HG02938 (cell line): Measurements from ENCODE around the gene TMEM14B.
"Not testable (repeated sequence)": the region's sequence is repeated elsewhere in the genome, so short reads cannot be mapped to it uniquely, and the experiment has no call there.

Experiments
- ATAC-seq: cut with Tn5 transposase; IDR thresholded peaks from one replicate; pipeline ENCODE4 v1.9.1; 2021; ENCODE audit warnings: mild to moderate bottlenecking, moderate library complexity; ENCODE audit not compliant: unreplicated experiment

The TMEM14B gene

GRCh38 chr6:10745116-10745515 lies 2.5 kb upstream of the TMEM14B start:
- no peak for ATAC-seq

DNA sequence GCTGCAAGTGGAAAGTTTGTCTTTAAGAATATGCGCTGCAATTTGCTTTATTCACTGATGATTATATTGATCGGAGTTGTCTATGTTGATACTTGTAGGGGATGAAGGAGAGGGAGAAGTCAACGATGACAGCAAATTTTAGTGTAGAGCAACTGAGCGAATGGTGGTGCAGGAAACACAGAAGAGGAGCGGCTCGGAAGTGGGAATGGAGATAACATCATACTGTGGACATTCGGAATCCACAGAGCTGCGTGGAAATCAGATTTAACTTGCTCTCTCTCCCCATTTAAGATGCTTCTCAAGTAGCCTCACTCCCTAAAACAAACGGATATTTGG lies 722 bp upstream of the TMEM14B start:
- ATAC-seq = no peak

DNA sequence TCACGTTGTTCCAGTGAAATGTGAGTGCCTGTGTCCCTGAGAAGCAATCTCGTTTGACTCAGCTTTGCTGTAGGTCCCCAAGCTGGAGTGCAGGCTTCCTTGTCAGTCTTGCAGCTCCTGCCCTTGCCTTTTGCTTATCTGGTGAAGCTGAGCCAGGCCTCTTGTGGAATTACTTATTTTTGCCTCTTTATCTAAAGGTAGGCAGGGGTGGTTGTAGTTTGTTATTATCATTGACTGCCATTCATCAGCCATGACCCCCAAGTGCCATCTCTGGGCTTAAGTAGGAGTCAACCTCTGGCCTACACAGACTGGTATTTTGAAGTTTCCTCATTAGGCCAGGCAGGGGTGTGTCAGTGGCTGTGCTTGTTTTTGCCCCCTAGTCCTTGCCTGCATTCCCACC lies 2.1 kb downstream of the TMEM14B start:
- no peak for ATAC-seq

DNA sequence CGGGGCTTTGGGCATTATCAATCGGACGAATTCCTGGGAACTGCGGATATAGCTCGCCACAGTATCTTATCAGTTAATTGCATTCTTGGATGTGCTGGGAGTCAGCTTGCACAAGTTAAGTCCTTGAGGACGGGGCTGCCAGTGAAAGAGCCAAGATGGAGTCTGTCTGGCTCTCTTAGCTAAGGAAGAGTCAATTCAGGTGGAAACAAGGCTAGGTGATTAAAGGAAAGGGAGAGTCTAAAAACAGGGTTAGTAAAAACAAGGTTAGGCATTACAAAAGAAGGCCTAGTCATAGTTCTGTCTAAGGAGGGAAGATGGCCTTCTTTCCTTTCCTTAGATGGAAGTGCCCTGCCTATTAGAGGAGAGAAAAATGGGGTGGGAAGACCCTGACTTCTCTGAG lies 3.0 kb downstream of the TMEM14B start:
- not testable (repeated sequence) for ATAC-seq

DNA sequence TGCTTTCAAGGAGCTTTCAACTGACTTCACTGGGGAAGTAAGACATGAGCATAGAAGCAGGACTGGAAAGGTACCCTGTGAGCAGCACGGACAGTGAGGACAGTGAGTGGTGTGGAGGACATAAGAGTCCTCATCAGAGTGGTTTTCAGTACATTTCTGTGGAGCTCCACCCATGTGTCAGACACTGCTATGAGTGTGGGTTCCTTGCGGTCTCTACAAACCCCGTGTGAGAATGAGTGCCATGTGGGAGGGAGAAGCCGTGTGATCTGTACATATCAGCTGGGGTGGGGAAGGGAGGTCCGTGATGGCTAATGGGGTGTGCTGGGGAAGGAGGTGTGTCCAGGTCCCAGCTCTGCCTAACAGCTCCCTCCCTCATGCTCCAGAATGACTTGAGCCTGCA lies 4.2 kb downstream of the TMEM14B start:
- ATAC-seq = not testable (repeated sequence)

- ATAC-seq = no peak
Observed at GRCh38 chr6:10756085-10756484, 8.5 kb downstream of the TMEM14B start.

DNA sequence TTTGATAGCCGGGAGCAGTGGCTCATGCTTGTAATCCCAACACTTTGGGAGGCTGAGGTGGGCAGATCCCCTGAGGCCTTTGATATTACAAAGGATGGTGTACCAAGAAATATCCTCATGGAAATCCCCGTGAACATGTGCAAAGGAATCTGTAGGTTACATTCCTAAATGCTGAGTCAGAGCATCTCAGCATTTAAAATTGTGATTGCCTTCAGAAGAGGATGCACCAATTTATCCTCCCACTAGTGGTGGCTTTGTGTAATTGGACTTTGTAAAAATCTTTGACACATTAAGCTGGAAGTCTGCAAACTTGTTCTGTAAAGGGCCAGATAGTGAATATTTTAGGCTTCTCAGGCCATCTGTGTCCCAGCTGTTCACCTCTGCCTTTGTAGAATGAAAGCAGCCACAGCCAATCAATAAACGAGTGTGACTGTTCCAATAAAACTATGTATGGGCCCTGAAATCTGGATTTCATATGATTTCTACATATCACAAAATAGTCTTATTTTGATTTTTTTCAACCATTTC lies 11.8 kb downstream of the TMEM14B start:
- peak; percentile 64 for ATAC-seq

DNA sequence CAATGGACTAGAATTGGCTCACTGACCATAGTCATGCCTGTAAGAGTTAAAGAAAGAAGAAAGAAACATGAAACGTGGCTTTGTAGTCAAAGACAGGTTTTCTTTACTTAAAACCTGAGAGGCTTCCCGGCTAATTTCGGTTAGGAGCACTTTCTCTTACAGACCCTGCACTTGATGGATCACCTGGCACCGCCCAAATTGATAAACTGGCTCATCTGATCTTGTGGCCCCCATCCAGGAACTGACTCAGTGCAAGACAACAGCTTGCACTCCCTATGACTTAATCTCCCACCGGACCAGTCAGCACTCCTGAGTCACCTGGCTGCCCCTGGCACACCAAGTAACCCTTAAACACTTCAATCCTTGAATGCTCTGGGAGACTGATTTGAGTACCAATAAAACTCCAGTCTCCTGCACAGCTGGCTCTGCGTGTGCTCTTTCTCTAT lies 12.3 kb downstream of the TMEM14B start:
- ATAC-seq = no peak

DNA sequence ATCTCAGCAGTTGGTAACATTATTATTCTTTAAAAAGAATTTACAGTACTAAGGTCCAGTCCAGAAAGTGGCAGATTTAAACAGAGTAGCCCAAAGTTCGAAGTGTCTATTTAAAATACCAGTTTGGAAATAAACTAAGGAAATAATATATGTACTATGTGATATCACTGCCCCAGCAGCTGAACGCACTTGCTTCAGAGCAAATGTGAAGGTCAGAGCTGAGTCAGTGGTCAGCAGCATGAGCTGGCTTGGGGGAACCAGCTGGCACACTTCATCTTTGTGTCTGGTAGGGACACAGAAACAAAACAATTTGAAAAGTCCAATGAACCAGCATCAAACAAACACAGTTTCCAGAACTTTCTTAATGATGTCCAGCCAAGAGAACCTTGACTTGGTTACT lies 15.4 kb downstream of the TMEM14B start:
- no peak for ATAC-seq

DNA sequence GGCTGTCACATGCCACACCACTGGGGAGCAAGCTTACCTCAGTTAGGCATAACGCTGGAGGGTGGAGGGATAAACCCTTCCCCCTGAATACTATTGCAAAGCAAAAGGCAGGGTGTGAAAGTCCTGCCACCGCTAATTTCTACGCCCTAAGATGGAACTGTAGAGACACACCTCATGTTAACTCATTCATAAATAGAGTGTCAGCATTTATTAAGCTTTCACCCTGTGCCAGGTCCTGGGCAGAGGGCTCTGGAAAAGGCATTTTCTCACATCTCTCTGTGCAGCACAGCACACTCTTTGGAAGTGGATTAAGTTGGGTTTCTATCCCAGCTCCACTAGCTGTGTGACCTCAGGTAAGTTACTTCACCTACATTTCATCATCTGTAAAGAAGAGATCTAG lies 21.8 kb downstream of the TMEM14B start:
- no peak for ATAC-seq

- no peak for ATAC-seq
Observed at GRCh38 chr6:10771371-10771894, 23.8 kb downstream of the TMEM14B start.

DNA sequence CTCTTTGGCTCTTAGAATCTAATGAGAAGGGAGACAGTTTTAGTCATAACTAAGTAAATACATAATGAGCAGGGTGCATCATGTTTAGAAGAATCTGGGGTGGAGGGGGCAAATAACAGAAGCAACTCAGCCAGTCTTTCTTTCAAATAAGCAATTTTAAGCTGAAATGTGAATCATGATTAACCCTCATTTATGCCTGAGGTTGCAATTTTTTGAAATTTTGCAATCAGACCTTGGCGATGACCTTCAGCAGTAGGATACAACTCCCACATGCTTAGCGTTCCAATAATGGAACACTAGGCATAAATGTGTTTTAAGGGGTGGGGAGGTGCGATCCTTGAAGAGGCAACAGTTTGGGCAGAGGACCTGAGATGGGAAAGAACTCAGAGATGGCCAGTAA lies 30.6 kb downstream of the TMEM14B start:
- no peak for ATAC-seq

- no peak for ATAC-seq
Observed at GRCh38 chr6:10779076-10779475, 31.5 kb downstream of the TMEM14B start.

DNA sequence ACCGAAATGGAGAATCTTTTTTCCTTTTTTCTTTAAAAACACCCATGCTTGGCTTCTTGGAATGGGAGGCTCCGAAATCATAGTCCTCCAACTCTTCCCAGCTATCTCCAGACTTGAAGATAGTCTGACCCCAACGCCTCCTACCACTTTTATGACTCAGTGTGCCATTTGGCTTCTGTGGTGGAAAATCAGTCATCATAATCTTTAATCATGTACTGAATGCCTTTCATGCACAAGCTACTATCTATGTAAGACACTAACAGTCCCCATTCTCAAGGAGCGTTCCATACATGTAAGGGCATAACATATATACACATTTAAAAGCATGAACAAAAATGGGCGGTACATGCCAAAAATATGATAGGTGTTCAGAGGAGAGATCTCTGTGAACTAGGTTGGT lies 44.1 kb downstream of the TMEM14B start:
- ATAC-seq = no peak

GRCh38 chr6:10792101-10792500 lies 44.5 kb downstream of the TMEM14B start:
- ATAC-seq = no peak

DNA sequence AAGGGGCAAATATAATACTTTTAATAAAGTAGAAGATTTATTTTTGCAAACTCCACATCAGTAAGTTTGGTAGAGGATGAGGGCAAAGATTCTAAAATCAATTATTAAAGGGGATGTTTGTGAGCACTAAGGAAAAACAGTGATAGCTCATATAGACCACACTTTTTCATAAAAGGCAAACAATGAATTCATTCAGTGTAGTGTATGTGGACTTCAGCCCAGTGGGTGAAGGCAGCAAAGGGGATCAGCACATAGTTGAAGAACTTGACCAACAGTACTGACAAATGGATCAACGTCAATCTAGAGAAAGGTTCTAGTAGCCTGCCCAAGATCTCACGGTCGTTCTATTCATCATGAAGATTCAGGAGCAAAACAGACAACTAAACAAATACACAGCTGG lies 45.4 kb downstream of the TMEM14B start:
- no peak for ATAC-seq

DNA sequence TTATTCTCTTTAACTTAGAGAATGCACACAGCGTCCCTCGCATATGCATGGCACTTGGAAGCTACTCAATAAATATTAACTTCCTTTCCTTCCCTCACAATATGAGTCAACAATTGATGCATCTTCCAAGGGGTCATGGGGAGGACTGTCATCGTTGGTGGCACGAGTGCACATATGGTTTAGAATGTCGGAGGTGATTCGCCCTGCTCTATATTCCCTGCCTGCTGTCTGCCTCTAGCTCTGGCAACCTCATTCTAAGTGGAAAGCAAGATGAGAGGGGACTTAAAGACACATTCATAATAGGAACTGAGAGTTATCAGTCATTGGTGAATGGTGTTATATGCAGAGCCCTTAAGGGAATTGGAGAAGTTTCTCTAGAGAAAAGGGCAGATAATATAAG lies 46.1 kb downstream of the TMEM14B start:
- no peak for ATAC-seq

DNA sequence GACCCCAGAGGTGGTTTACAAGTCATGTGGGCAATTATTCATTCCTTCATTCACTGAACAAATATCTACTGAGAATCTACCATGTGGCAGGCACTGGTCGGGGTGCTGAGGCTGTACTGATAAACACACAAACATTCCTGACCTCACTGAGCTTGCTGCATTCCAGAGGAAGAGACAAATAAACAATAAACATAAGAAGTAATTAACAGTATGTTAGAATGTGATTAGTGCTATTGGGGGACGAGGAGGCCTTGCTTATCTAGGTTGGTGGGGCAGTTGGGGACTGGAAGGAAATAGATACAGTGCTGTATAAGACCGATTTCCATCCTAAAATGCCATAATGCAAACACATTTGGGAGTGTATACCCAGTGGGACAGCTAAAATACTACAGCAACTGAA lies 46.6 kb downstream of the TMEM14B start:
- no peak for ATAC-seq

GRCh38 chr6:10800810-10801209 lies 53.2 kb downstream of the TMEM14B start:
- ATAC-seq = no peak

DNA sequence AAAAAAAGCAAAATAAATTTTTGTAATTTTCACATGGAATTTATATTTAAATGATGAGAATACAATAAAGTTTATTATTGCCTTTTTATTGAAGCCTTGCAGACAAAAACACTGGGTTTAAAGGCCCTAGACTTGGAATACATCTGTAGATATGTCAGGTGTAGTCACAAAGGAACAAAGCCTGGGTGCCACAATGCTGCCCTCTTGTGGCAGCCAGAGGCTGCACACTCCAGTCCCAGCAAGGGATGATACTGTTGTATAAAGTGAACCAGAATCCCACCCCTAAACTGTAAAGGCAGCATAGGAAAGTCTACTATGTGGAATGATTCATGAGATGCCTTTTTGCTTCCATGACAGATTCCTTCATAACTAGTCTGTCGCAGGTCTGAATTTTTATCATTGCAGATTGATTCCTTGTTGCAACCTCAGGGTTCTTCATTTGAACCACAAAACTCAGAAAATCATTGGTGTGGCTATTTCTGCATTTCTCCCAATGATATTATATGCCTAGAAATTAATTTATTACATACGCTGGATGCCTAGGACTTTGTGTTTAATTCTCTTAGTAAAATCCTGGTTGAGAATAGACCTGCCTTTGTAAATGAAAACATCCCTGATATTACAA lies 53.7 kb downstream of the TMEM14B start:
- ATAC-seq = peak; percentile 89
